Breast epithelium (tissue), 4 donors: Measurements from ENCODE around the gene SLIT1. TPM values are rescaled to one million over a fixed set of nuclear protein-coding genes. Genes with fewer than 3 reads are reported as not detected.
A peak's percentile ranks its signal among the peaks of the same experiment; 100 is the strongest.

Experiments used
- DNase-seq, 2 donors: peaks; one replicate each; pipeline ENCODE4 v3.0.0-alpha.2; 2019; ENCODE audit warnings: low spot score in 2 of 2
- H3K27ac ChIP-seq, 2 donors: fragments of 200-600 bp; sonication (generic) in 1 of 2; one replicate each; pipeline ENCODE4 v1.5.1; 2016 to 2019; ENCODE audit warnings: mild to moderate bottlenecking in 1 of 2
- H3K27me3 ChIP-seq, 2 donors: fragments of 200-600 bp; sonication (generic) in 1 of 2; one replicate each; pipeline versions ENCODE4 v1.5.1 to v1.6.0; 2017 to 2019; ENCODE audit warnings: control low read depth in 1 of 2, mild to moderate bottlenecking in 1 of 2
- H3K36me3 ChIP-seq: fragments of 200-600 bp; one replicate; pipeline ENCODE4 v1.5.1; 2019
- H3K4me1 ChIP-seq, 2 donors: fragments of 200-600 bp; sonication (generic); one replicate each; pipeline ENCODE4 v1.5.1; 2016 to 2019; ENCODE audit warnings: control low read depth in 1 of 2
- H3K4me3 ChIP-seq, 3 donors: fragments of 200-600 bp; sonication (generic); 1 replicate in 2 of 3; 2 replicates in 1 of 3; pipeline ENCODE4 v1.5.1; 2016 to 2019; ENCODE audit warnings: mild to moderate bottlenecking in 3 of 3, moderate library complexity in 2 of 3
- H3K9me3 ChIP-seq, 2 donors: fragments of 200-600 bp; sonication (generic) in 1 of 2; one replicate each; pipeline ENCODE4 v1.5.1; 2016 to 2019; ENCODE audit warnings: control low read depth in 1 of 2
- CTCF ChIP-seq, 3 donors: fragments of 450-650 bp; IDR thresholded peaks; one replicate each; pipeline ENCODE4 v1.5.1; 2016 to 2017; ENCODE audit warnings: antibody characterized with exemption in 3 of 3, mild to moderate bottlenecking in 3 of 3, moderate library complexity in 3 of 3
- POLR2A ChIP-seq: fragments of 450-650 bp; IDR thresholded peaks from one replicate; pipeline ENCODE4 v1.6.1; 2016; ENCODE audit warnings: antibody characterized with exemption, mild to moderate bottlenecking, moderate library complexity
- POLR2AphosphoS5 ChIP-seq, 3 donors: sonication (generic); formaldehyde crosslinking; IDR thresholded peaks; one replicate each; pipeline ENCODE4 v1.6.1; 2017; ENCODE audit warnings: antibody characterized with exemption in 3 of 3
- intact Hi-C: fragments of 100-400 bp; cut with DNase I; formaldehyde crosslinking; loops from one replicate; pipeline ENCODE4 v1.15.1; 2023; ENCODE audit warnings: low total_unique reads
- total RNA-seq, 3 donors: library from RNA; depleted of rRNA; stranded (reverse); fragments of >200 nt; gene quantifications; one replicate each; pipeline ENCODE4 v1.1.0, GENCODE V29; 2016

SLIT1 gene
- total RNA-seq, 3 donors from 2014 or later, result under 0.01 to 0.44 (median 0.16) TPM

DNA sequence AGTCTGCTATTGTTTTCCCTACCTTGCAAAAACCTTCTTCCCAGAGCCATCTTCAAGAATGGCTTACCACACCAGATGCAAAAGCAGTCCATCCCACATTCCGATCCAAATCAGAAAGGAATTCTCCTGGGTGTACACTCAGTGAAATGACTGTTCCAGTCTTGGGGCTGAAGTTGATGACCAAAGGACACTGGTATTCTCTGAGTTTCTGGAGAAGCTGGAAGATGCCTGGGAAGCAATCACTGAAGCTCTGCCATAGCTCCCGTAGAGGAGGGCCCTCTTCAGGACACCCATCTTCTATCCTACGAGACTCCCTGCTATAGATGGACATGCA, 197.9 kb downstream of the SLIT1 start:
- H3K36me3 ChIP-seq, result no peaks in the 10 kb centered on the region
- TF ChIP-seq CTCF (IDR thresholded peaks at IDR 0.05) (no peak), POLR2A (no peak), POLR2AphosphoS5 (IDR thresholded peaks at IDR 0.05) (no peak)
- H3K27ac ChIP-seq, result peak overlapping the region; percentile 41 to 45
- no peaks in the 10 kb centered on the region for H3K9me3 ChIP-seq
- DNase-seq, result no peak
- intact Hi-C loops, result no loop called here
- H3K27me3 ChIP-seq, result no peaks in the 10 kb centered on the region
- no peak overlapping the region for H3K4me3 ChIP-seq
- H3K4me1 ChIP-seq, result no peaks in the 10 kb centered on the region

DNA sequence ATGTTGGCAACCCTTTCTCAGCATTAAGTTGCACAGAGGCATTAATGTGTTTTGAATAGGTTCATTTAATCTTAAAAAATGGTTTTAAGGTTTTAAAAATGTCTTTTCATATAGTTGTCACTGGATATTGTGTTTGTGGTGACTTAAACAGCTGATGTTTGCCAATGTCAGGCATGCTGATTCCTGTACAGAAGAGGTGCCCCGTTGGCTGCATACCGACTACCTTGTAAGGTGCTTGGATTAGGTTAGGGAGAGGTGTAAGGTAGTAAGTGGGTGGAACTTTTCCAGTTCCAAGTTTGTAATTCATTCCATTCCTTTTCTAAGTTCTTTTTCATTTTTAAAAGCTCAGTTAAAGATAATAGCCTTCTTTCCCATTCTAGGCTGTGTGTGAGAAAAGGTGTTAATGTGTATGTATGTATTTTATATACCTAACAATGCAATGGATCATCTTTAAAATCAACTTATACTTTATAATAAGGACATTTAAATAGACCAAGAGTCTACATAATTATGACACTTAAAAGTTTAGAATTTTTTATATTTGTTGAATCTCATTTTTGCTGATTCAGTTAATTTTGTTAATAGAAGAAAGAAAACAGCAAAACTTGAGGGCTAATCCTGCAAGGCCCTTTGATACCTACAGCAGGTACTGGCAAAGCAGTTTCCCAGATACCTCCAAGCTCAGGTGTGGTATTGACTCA, 198.5 kb downstream of the SLIT1 start:
- TF ChIP-seq POLR2AphosphoS5 (IDR thresholded peaks at IDR 0.05) (no peak), CTCF (IDR thresholded peaks at IDR 0.05) (no peak), POLR2A (no peak)
- Histone ChIP-seq H3K9me3 (no peaks in the 10 kb centered on the region), H3K27ac (peak overlapping the region; percentile 41 to 45), H3K27me3 (no peaks in the 10 kb centered on the region), H3K4me1 (no peaks in the 10 kb centered on the region), H3K36me3 (no peaks in the 10 kb centered on the region), H3K4me3 (no peak overlapping the region)
- intact Hi-C loops, result no loop called here
- peak in 1 of 2 donors; percentile 62 for DNase-seq

DNA sequence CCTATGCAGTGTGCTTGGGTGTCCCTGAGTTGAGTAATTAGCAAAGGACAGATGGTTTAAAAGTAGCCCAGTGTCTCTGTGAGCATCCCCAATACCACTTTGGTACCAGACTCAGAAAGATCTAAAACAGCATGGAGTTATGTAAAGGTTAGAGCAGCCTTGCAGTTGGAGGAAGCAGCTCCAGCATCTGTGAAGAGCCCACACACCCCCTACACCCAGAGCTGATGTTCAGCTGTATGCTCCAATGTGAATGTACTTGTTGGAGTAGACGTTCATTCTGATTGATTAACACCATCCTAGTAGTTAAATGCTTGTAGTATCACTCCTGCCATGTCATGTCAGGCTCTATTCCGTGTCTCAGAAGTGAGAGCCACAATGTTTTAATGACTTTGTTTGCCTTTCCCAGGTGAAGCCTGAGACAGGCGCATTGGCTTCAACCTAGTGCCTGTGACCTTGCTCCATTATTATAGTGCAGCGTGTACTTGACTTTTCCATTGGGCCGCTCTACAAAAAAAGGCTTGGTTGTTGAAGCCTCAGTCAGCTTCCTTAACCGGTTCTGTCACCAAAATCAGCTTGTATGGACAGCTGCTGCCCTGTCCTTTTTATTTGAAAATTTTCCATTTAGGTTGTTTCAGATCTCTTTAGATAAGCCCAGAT, 199.4 kb downstream of the SLIT1 start:
- no peak for DNase-seq
- intact Hi-C loops, result no loop called here
- Histone ChIP-seq H3K4me1 (no peaks in the 10 kb centered on the region), H3K36me3 (no peaks in the 10 kb centered on the region), H3K27ac (peak overlapping the region; percentile 0 to 4), H3K4me3 (no peak overlapping the region), H3K9me3 (no peaks in the 10 kb centered on the region), H3K27me3 (no peaks in the 10 kb centered on the region)
- TF ChIP-seq POLR2AphosphoS5 (IDR thresholded peaks at IDR 0.05) (no peak), CTCF (IDR thresholded peaks at IDR 0.05) (no peak), POLR2A (no peak)

DNA sequence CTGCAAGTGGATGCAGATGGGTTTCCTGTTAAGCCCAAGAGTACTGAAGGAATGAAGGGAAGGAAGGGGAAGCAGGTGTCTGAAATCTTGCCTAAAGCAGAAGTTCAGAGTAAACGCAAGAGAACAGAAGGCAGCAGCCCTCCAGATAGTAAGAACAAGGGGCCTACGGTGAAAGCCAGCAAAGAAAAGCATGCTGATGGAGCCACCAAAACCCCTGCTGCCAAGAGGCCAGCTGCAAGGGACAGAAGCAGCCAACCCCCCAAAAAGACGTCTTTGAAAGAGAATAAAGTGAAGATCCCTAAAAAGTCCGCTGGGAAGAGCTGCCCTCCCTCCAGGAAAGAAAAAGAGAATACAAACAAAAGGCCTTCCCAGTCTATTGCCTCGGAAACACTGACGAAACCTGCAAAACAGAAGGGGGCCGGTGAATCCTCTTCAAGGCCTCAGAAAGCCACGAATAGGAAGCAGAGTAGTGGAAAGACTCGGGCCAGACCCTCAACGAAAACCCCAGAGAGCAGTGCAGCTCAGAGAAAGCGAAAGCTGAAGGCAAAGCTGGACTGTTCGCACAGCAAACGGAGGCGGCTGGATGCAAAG, 201.1 kb downstream of the SLIT1 start:
- intact Hi-C loops, result no loop called here
- H3K27me3 ChIP-seq, result no peaks in the 10 kb centered on the region
- H3K4me1 ChIP-seq, result no peaks in the 10 kb centered on the region
- DNase-seq, result no peak
- peak overlapping the region; percentile 10 to 16 (median 12) for H3K4me3 ChIP-seq
- no peak overlapping the region for H3K27ac ChIP-seq
- no peaks in the 10 kb centered on the region for H3K36me3 ChIP-seq
- no peak for TF ChIP-seq POLR2A
- no peak for TF ChIP-seq POLR2AphosphoS5 (IDR thresholded peaks at IDR 0.05)
- no peak for TF ChIP-seq CTCF (IDR thresholded peaks at IDR 0.05)
- no peaks in the 10 kb centered on the region for H3K9me3 ChIP-seq
